Heart left ventricle (tissue), 16 donors: ENCODE results near the gene AKAP6. TPM values are rescaled to one million over a fixed set of nuclear protein-coding genes. Genes with fewer than 3 reads are reported as not detected.

ENCODE experiments used
- ATAC-seq, 4 donors: fragments of 200-7000 bp; cut with Tn5 transposase; one replicate each; pipeline ENCODE4 v1.9.1; 2020 to 2022; ENCODE audit warnings: moderate library complexity in 4 of 4, mild to moderate bottlenecking in 3 of 4, moderate number of reproducible peaks in 1 of 4
- DNase-seq, 5 donors: peaks; one replicate each; pipeline ENCODE4 v3.0.0-alpha.2; 2020
- H3K27ac ChIP-seq, 12 donors: fragments of 200-600 bp; sonication (generic) in 4 of 12; one replicate each; pipeline versions ENCODE4 v1.5.0 to v1.8.0; 2016 to 2022; ENCODE audit warnings: mild to moderate bottlenecking in 2 of 12
- H3K27me3 ChIP-seq, 9 donors: fragments of 200-600 bp; sonication (generic) in 2 of 9; one replicate each; pipeline versions ENCODE4 v1.5.1 to v1.8.0; 2016 to 2022; ENCODE audit warnings: mild to moderate bottlenecking in 3 of 9
- H3K36me3 ChIP-seq, 9 donors: fragments of 200-600 bp; sonication (generic) in 2 of 9; one replicate each; pipeline versions ENCODE4 v1.5.0 to v1.8.0; 2018 to 2022; ENCODE audit warnings: mild to moderate bottlenecking in 2 of 9
- H3K4me1 ChIP-seq, 12 donors: fragments of 200-600 bp; sonication (generic) in 4 of 12; one replicate each; pipeline versions ENCODE4 v1.5.0 to v1.8.0; 2016 to 2022; ENCODE audit warnings: mild to moderate bottlenecking in 3 of 12
- H3K4me3 ChIP-seq, 12 donors: fragments of 200-600 bp; sonication (generic) in 4 of 12; one replicate each; pipeline versions ENCODE4 v1.5.0 to v1.8.0; 2017 to 2022; ENCODE audit warnings: mild to moderate bottlenecking in 9 of 12, moderate library complexity in 4 of 12
- H3K9me3 ChIP-seq, 12 donors: fragments of 200-600 bp; sonication (generic) in 4 of 12; one replicate each; pipeline versions ENCODE4 v1.5.0 to v1.8.0; 2016 to 2022; ENCODE audit warnings: mild to moderate bottlenecking in 1 of 12
- POLR2A ChIP-seq, 2 donors: fragments of 450-650 bp; IDR thresholded peaks; one replicate each; pipeline ENCODE4 v1.6.1; 2017; ENCODE audit warnings: antibody characterized with exemption in 2 of 2, mild to moderate bottlenecking in 2 of 2, moderate library complexity in 2 of 2
- WGBS, 4 donors: extraction: QIAGEN DNeasy Blood & Tissue Kit in 2 of 4; methylation state at CpG; one replicate each; pipeline versions ENCODE4 v1.1.5 to v1.1.7; 2013 to 2018; 5-methylcytosine and 5-hydroxymethylcytosine counted together
- intact Hi-C, 10 donors: fragments of 100-400 bp; cut with DNase I; formaldehyde crosslinking; loops; one replicate each; pipeline versions ENCODE4 v1.11.1 to v1.14.2; 2022
- polyA plus RNA-seq, 2 donors: library from polyadenylated mRNA; stranded (reverse); fragments of 200-250 nt; gene quantifications; one replicate each; pipeline ENCODE4 v1.2.3, GENCODE V29; 2013
- total RNA-seq, 9 donors: library from RNA; depleted of rRNA in 2 of 9; stranded (reverse); fragments of >200 nt in 2 of 9; fragmentation: NEBNext Ultra II Directional in 3 of 9; extraction: Animal tissue kit (Norgen Biotek cat#: 25700) in 3 of 9; gene quantifications; one replicate each; pipeline versions ENCODE4 v1.1.0 to v1.2.4, GENCODE V29; 2016 to 2023
- TF ChIP-seq, protein P1 (sequence below), 12 donors: fragments of 200-600 bp; sonication (generic) in 4 of 12; IDR thresholded peaks; one replicate each; pipeline versions ENCODE4 v1.5.0 to v1.8.0; 2018 to 2022; ENCODE audit warnings: antibody characterized with exemption in 12 of 12, mild to moderate bottlenecking in 5 of 12
- donor health status: ischemic (EF 13 %, LVEDD 7.1; RV severe dilation, severe dysfunction).
- donor health status: healthy with polysubstance abuse.
- donor health status: DM: no; HTN: yes; CAD: no.
- donor health status: DM: no; HTN: no; CAD: no.
- donor health status: ischemic (EF 25% LVEDD 6.9; RV normal size, moderate dysfunction).
- donor health status: ischemic (EF 25% LVEDD 5.7; RV mildly dilated, moderate dysfunction).
- donor health status: healthy.
- donor health status: DM: yes; HTN: yes; CAD: no.
- donor health status: ischemic (EF 35%, LVEDD 5.7; RV mildly dilated, moderate dysfunction).
- donor health status: nonischemic (EF 11% LVEDD 7.7; RV severe dilation, severe dysfunction).
- donor health status: DM: yes; HTN: yes; CAD: no.
- donor health status: PGD.
- donor health status: ischemic (EF 29% LVEDD 5.4; RV normal size, mild dysfunction).
- donor health status: nonischemic (EF 23%, LVEDD 6.1; RV moderate dilation, normal function).

Gene AKAP6
- total and polyA plus RNA-seq, 11 donors, result 20.4 to 303 (median 206) TPM

DNA sequence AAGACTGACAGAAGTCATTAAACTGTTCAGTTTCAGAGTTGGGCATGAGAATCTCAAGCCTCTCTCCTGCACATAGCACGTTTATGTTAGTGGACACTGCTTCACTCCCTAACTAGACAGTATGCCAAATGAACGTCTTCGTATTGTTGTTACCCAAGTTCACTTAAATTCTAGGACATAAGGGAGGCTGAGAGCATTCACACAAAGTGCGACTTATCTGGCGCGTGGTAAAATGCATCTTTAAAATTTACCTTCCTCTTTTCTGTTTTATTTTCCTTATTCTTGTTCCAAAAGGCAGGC, 166.3 kb downstream of the AKAP6 start:
- 40 to 55% (median 52%) methylated on average over 6 of the region's 6 CpGs for WGBS, 4 donors
- peak overlapping the region; percentile 21 to 64 (median 52) for H3K4me3 ChIP-seq
- intact Hi-C loops, result loop anchor here in 2 of 10 donors (2.0 kb wide), 1 partner anchor 23 kb away; no protein-coding TSS in a partner anchor
- DNase-seq, result no peak
- H3K4me1 ChIP-seq, result peaks cover 0 to 41% (median 24%) of the 10 kb centered on the region in 12 donors
- no peaks in the 10 kb centered on the region for H3K27me3 ChIP-seq
- TF ChIP-seq POLR2A (IDR thresholded peaks at IDR 0.05), result no peak
- TF ChIP-seq, protein P1, sequence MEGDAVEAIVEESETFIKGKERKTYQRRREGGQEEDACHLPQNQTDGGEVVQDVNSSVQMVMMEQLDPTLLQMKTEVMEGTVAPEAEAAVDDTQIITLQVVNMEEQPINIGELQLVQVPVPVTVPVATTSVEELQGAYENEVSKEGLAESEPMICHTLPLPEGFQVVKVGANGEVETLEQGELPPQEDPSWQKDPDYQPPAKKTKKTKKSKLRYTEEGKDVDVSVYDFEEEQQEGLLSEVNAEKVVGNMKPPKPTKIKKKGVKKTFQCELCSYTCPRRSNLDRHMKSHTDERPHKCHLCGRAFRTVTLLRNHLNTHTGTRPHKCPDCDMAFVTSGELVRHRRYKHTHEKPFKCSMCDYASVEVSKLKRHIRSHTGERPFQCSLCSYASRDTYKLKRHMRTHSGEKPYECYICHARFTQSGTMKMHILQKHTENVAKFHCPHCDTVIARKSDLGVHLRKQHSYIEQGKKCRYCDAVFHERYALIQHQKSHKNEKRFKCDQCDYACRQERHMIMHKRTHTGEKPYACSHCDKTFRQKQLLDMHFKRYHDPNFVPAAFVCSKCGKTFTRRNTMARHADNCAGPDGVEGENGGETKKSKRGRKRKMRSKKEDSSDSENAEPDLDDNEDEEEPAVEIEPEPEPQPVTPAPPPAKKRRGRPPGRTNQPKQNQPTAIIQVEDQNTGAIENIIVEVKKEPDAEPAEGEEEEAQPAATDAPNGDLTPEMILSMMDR (IDR thresholded peaks at IDR 0.05), result no peak
- ATAC-seq, result peak in 3 of 4 donors; percentile 21 to 33 (median 30)
- no peaks in the 10 kb centered on the region for H3K36me3 ChIP-seq
- H3K9me3 ChIP-seq, result no peaks in the 10 kb centered on the region
- H3K27ac ChIP-seq, result peak overlapping the region; percentile 53 to 93 (median 84)

DNA sequence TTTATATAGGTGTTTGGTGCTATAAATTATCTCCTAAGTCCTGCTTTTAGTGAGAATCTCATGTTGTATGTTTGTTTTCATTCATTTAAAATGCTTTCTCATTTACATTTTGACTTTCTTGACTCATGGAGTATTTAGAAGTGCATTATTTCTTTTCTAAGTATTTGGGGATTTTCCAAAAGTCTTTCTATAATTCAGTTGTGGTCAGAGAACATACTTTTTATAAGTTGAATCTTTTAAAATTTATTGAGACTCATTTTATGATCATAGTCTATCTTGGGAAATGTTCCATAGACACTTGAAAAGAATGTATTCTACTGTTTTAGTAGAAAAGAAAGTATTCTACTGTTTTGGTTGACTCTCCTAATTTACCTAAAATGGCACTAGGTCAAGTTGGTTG, 168.2 kb downstream of the AKAP6 start:
- Histone ChIP-seq H3K9me3 (no peaks in the 10 kb centered on the region), H3K4me1 (peaks cover 0 to 35% (median 15%) of the 10 kb centered on the region in 12 donors), H3K36me3 (no peaks in the 10 kb centered on the region), H3K4me3 (peak overlapping the region in 11 of 12 donors; percentile 21 to 64 (median 53)), H3K27me3 (no peaks in the 10 kb centered on the region), H3K27ac (peak overlapping the region in 10 of 12 donors; percentile 6 to 93 (median 82))
- intact Hi-C loops, result no loop called here
- DNase-seq, result no peak
- no peak for ATAC-seq
- TF ChIP-seq, protein P1 (IDR thresholded peaks at IDR 0.05), result no peak
- TF ChIP-seq POLR2A (IDR thresholded peaks at IDR 0.05), result no peak

DNA sequence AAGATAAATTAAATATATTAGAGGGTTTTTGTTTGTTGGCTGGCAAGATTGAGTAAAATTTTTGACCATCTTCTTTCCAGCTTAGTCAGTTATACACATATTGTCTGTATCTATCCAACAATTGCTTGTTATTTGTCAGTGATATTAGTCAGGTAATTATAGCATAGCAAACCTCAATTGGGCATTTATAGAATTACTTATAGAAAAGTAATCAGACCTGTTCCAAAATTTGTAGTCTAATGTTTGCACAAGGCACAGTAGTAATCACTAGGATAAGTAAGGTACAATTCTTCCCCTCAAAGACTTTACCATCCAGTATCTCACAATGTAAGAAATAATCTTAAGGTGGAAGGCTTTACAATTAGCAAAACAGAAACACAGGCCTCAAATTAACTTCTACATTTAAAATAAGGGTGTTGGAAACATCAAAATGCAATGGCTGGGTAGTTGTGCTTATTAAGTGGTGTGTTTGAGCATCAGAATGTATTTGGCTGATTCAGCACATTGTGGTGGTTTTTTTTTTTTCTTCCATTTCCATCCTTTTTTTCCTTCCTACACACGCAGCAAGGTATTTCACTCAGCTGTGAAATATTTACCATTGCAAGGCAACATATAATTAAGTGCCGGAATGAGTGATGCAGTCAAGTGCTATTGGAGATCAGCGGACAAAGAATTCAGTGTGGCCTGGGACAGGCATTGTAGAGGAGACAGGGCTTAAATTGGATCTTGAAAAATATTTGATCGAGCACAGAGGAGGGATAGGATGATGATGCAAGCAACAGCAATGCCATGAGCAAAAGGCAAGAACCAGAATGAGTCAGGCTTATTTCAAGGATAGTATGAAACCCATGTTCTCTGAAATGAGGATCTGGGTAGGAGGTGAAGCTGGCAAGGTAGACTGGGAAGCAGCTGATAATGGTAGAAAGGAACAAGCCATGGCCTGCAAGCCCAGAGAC, 178.2 kb downstream of the AKAP6 start:
- no peak for DNase-seq
- H3K36me3 ChIP-seq, result no peaks in the 10 kb centered on the region
- peaks cover 0 to 52% (median 10%) of the 10 kb centered on the region in 12 donors for H3K4me1 ChIP-seq
- no peaks in the 10 kb centered on the region for H3K27me3 ChIP-seq
- ATAC-seq, result peak in 2 of 4 donors; percentile 30 to 60
- no peaks in the 10 kb centered on the region for H3K9me3 ChIP-seq
- intact Hi-C loops, result no loop called here
- TF ChIP-seq, protein P1 (IDR thresholded peaks at IDR 0.05), result no peak
- no peak for TF ChIP-seq POLR2A (IDR thresholded peaks at IDR 0.05)
- WGBS, 4 donors, result 43 to 57% (median 49%) methylated on average over 4 of the region's 4 CpGs
- H3K27ac ChIP-seq, result peak overlapping the region in 10 of 12 donors; percentile 29 to 89 (median 82)
- no peak overlapping the region for H3K4me3 ChIP-seq

DNA sequence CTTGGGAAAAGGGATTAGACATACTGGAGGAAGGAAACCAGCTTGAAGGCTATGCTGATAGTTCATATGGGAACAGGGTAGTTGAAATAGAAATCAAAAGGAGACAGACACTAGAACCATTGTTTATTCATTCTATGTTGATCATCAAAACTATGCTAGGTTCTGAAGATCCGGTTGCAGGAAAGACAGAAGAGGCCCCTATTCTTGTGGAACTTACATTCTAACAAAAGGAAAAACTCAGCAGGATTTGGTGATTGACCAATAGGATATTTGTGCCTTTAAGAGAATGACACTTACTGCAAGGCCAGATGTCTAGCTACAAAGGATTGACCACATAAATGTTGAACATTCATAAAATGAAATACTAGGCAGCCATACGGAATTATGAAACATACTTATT, 179.2 kb downstream of the AKAP6 start:
- Histone ChIP-seq H3K4me1 (peaks cover 0 to 62% (median 17%) of the 10 kb centered on the region in 12 donors), H3K4me3 (no peak overlapping the region), H3K27me3 (no peaks in the 10 kb centered on the region), H3K9me3 (no peaks in the 10 kb centered on the region), H3K36me3 (no peaks in the 10 kb centered on the region), H3K27ac (peak overlapping the region in 10 of 12 donors; percentile 29 to 89 (median 82))
- intact Hi-C loops, result no loop called here
- TF ChIP-seq POLR2A (IDR thresholded peaks at IDR 0.05), result no peak
- TF ChIP-seq, protein P1 (IDR thresholded peaks at IDR 0.05), result no peak
- DNase-seq, result no peak
- no peak for ATAC-seq
- WGBS, 4 donors, result 38 to 51% (median 43%) methylated on average over 2 of the region's 2 CpGs
